Astrocyte (in vitro differentiated cells and primary cell): ENCODE results near the gene ARHGAP19.

Experiments
- EZH2 ChIP-seq: IDR thresholded peaks from 2 replicates; pipeline ENCODE4 v1.6.1; 2012; ENCODE audit warnings: mild to moderate bottlenecking, low read length, inconsistent platforms; ENCODE audit not compliant: insufficient read depth
- TF ChIP-seq, protein P1 (sequence below): IDR thresholded peaks from 2 replicates; pipeline ENCODE4 v1.5.1; 2011; ENCODE audit warnings: low read depth, mild to moderate bottlenecking, inconsistent platforms, low read length, moderate library complexity; ENCODE audit not compliant: insufficient read depth

GRCh38 chr10:97335188-97335619, 42.8 kb upstream of the ARHGAP19 start:
- TF ChIP-seq, protein P1, sequence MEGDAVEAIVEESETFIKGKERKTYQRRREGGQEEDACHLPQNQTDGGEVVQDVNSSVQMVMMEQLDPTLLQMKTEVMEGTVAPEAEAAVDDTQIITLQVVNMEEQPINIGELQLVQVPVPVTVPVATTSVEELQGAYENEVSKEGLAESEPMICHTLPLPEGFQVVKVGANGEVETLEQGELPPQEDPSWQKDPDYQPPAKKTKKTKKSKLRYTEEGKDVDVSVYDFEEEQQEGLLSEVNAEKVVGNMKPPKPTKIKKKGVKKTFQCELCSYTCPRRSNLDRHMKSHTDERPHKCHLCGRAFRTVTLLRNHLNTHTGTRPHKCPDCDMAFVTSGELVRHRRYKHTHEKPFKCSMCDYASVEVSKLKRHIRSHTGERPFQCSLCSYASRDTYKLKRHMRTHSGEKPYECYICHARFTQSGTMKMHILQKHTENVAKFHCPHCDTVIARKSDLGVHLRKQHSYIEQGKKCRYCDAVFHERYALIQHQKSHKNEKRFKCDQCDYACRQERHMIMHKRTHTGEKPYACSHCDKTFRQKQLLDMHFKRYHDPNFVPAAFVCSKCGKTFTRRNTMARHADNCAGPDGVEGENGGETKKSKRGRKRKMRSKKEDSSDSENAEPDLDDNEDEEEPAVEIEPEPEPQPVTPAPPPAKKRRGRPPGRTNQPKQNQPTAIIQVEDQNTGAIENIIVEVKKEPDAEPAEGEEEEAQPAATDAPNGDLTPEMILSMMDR = no peak
- TF ChIP-seq EZH2 = peak; percentile 47
